ENCODE data around the gene ABCF2. TPM values are rescaled to one million over a fixed set of nuclear protein-coding genes. Genes with fewer than 3 reads are reported as not detected.

ABCF2 gene
- total and polyA plus RNA-seq, 8 donors = 20.3 to 40.6 (median 25.8) TPM

DNA sequence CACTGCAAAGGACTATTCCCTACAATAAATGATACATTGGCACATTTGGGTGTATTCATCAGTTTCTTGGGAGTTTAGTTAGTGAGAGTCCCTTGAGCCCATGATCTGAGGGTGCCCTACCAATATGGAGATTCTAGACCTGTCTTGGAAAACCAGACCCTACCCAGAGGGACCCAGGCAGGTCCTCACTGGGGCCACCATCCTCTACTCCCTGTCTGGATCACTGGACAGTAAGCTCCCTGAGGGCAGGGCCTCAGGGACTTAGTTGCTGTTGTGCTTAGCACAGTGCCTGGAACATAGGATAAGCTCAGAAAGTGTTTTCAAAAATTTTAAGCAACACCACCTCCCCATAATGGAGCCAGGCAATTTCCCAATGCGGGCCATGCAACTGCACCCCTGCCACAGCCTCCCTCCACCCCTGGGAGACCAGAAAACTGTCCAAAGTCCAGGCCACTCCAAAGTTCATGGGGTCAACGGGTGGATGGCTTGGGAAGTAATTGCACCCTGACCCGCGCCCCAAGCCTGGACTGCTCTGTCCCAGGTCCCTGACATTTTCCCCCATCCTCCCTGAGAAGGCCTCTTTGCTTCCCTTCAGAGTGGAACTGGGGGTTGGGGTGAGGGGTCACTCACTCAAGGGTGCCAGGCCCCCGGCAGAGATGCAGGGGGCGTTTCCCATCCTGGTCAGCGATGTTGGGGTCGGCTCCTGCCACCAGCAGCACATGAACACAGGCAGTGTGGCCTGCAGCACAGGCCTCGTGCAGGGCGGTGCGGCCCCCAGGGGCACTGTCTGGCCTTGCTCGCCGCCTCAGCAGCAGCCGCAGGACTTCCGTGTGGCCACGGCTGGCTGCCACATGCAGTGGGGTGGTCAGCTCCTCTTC, 41.0 kb downstream of the ABCF2 start:
- H3K27ac ChIP-seq = no peak overlapping the region
- intact Hi-C loops (cut with DNase I) = no loop called here

DNA sequence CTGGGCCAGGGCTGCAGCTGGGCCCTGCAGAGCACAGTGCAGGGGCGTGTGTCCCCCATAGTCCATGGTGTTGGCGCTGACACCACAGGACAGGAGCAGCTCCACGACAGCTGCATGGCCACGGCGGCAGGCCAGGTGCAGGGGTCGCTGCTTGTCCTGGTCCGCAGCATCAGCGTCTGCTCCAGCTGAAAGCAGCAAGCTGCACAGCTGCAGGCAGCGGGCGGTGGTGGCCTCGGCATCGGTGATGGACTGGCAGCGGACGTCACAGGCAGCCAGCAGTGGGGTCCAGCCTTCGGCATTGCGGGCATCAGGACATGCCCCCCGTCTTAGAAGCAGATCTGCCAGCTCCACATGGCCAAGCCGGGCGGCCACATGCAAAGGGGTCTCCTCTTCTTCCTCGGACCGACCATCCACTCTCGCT, 46.0 kb downstream of the ABCF2 start:
- intact Hi-C loops (cut with DNase I) = no loop called here
- ATAC-seq (no peak), DNase-seq (peak in 2 of 4 donors; percentile 30 to 71)
- Histone ChIP-seq H3K9me3 (no peaks in the 10 kb centered on the region), H3K27me3 (peaks cover 0 to 37% of the 10 kb centered on the region in 2 donors), H3K4me1 (no peaks in the 10 kb centered on the region), H3K36me3 (no peaks in the 10 kb centered on the region), H3K4me3 (no peak overlapping the region), H3K27ac (no peak overlapping the region)
- TF ChIP-seq, protein P1, sequence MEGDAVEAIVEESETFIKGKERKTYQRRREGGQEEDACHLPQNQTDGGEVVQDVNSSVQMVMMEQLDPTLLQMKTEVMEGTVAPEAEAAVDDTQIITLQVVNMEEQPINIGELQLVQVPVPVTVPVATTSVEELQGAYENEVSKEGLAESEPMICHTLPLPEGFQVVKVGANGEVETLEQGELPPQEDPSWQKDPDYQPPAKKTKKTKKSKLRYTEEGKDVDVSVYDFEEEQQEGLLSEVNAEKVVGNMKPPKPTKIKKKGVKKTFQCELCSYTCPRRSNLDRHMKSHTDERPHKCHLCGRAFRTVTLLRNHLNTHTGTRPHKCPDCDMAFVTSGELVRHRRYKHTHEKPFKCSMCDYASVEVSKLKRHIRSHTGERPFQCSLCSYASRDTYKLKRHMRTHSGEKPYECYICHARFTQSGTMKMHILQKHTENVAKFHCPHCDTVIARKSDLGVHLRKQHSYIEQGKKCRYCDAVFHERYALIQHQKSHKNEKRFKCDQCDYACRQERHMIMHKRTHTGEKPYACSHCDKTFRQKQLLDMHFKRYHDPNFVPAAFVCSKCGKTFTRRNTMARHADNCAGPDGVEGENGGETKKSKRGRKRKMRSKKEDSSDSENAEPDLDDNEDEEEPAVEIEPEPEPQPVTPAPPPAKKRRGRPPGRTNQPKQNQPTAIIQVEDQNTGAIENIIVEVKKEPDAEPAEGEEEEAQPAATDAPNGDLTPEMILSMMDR (IDR thresholded peaks at IDR 0.05) = no peak

More for the DNA sequence above, 41.0 kb downstream of the ABCF2 start:
- Histone ChIP-seq H3K36me3 (no peaks in the 10 kb centered on the region), H3K4me1 (no peaks in the 10 kb centered on the region), H3K4me3 (no peak overlapping the region), H3K27me3 (peaks cover 0 to 11% of the 10 kb centered on the region in 2 donors), H3K9me3 (no peaks in the 10 kb centered on the region)
- ATAC-seq (no peak), DNase-seq (peak in 1 of 4 donors; percentile 16)
- TF ChIP-seq, protein P1 (IDR thresholded peaks at IDR 0.05) = no peak

DNA sequence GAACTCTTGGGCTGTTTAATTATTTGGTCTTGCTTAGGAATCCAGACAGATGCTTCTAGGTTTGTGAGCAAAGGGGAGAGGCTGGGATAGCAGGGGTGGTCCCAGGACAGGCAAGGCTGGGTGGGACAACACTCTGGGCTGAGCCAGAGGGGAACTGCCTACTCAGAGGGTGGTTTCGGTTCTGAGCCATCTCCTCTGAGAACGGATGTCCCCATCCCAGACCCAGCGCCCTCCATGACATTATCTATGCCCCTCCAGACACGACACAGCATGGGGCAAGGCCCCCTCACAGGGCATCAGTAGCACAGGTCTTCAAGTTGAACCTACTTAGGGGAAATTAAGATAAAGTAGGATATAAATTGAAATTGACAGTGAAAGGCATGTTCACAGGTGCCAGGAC, 47.1 kb downstream of the ABCF2 start:
- no peak for ATAC-seq
- intact Hi-C loops (cut with DNase I) = no loop called here

DNA sequence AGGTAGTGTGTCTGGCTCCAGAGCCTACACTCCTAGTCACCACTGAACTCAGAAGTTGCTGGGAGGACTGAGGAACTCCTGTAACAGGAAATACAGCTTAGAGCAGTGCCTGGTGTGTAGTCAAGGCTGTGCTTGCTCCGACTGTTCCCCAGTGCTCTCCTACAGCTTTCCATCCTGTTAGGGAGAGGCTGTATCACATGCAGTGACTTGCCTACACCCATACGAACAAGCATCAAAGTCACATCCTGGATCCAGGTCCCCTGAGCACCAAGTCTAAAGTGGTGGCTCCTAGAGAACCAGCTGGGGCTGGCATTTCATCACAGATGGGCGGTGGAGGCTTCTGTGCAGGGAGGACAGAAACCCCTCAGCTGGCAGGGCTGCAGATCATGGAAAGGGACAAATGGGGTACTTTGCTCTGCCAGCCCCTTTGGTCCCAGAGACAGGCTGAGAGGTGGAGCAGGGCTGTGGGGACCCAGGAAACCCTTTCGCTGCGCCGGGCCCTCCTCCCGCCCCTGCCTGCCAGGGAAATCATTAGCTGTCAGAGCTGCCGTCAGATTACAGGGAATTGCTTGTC, 47.6 kb downstream of the ABCF2 start:
- Histone ChIP-seq H3K4me1 (no peaks in the 10 kb centered on the region), H3K27ac (no peak overlapping the region), H3K36me3 (no peaks in the 10 kb centered on the region), H3K4me3 (no peak overlapping the region), H3K27me3 (peaks cover 0 to 53% of the 10 kb centered on the region in 2 donors), H3K9me3 (no peaks in the 10 kb centered on the region)
- ATAC-seq = no peak
- TF ChIP-seq, protein P1 (IDR thresholded peaks at IDR 0.05) = no peak
- no peak for DNase-seq
- intact Hi-C loops (cut with DNase I) = no loop called here

More for the DNA sequence above, 47.1 kb downstream of the ABCF2 start:
- H3K4me1 ChIP-seq = no peaks in the 10 kb centered on the region
- H3K9me3 ChIP-seq = no peaks in the 10 kb centered on the region
- TF ChIP-seq, protein P1 (IDR thresholded peaks at IDR 0.05) = no peak
- DNase-seq = no peak
- H3K27ac ChIP-seq = no peak overlapping the region
- peaks cover 0 to 47% of the 10 kb centered on the region in 2 donors for H3K27me3 ChIP-seq
- H3K4me3 ChIP-seq = no peak overlapping the region
- no peaks in the 10 kb centered on the region for H3K36me3 ChIP-seq

DNA sequence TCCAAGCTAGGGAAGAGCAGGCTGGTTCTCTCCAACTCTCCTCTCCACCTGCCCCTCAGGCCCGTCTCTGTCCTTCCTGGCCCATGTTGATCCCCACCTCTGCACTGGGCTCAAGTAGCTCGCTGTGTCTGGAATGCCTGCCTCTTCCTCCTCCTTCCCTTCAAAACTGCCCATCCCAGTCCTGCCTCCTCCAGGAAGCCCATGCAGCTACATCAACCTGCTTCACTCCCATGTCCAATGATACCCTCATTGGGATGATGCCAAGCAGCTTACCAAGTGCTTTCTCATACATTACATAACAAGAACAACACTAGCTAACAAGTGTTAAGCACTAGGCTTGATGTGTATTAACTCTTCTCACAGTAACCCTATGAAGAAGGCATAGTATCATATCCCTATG, 48.2 kb downstream of the ABCF2 start:
- DNase-seq (no peak), ATAC-seq (no peak)
- intact Hi-C loops (cut with DNase I) = no loop called here
- Histone ChIP-seq H3K27ac (no peak overlapping the region), H3K9me3 (no peaks in the 10 kb centered on the region), H3K36me3 (no peaks in the 10 kb centered on the region), H3K27me3 (peaks cover 0 to 59% of the 10 kb centered on the region in 2 donors), H3K4me1 (no peaks in the 10 kb centered on the region), H3K4me3 (no peak overlapping the region)
- TF ChIP-seq, protein P1 (IDR thresholded peaks at IDR 0.05) = no peak
